GM12878 (cell line): ENCODE results near the gene RCE1. TPM values are rescaled to one million over a fixed set of nuclear protein-coding genes. Genes with fewer than 3 reads are reported as not detected.

Source experiments
- ATAC-seq: fragments of 200-7000 bp; cut with Tn5 transposase; 3 replicates; pipeline ENCODE4 v1.9.1; 2020; ENCODE audit warnings: mild to moderate bottlenecking, moderate library complexity
- Bru-seq: library from RNA; stranded (reverse); fragments of 400-500 nt; gene quantifications from one replicate; lab custom pipeline; 2021; lab: Mats Ljungman, UMichigan
- BruChase-seq, 2 experiments: library from RNA; stranded (reverse); fragments of 400-500 nt; gene quantifications; one replicate each; lab custom pipeline; 2021; lab: Mats Ljungman, UMichigan
- BruUV-seq: library from RNA; stranded (reverse); fragments of 400-500 nt; replicated peaks from 2 replicates; lab custom pipeline; 2021; lab: Mats Ljungman, UMichigan
- CTCF ChIA-PET: fragments of 300-600 bp; sonication (Branson Sonifier 250); formaldehyde crosslinking; extraction: SDS; loops from one replicate; lab custom pipeline; 2021; ENCODE audit warnings: inconsistent platforms; lab: Yijun Ruan, JAX
- POLR2A ChIA-PET: fragments of 350-600 bp; formaldehyde crosslinking; extraction: SDS; loops from one replicate; lab custom pipeline; 2021; ENCODE audit warnings: inconsistent platforms; lab: Charles Lee
- RAD21 ChIA-PET: fragments of 300-600 bp; sonication (Branson Sonifier 250); formaldehyde crosslinking; loops from one replicate; lab custom pipeline; 2023; ENCODE audit warnings: antibody characterized with exemption; ENCODE audit not compliant: unreplicated experiment; lab: Charles Lee
- SMC1A ChIA-PET: fragments of 300-600 bp; sonication (Branson Sonifier 250); formaldehyde crosslinking; loops from one replicate; lab custom pipeline; 2023; ENCODE audit not compliant: unreplicated experiment, uncharacterized antibody; lab: Charles Lee
- DNase-seq: peaks from one replicate; pipeline ENCODE4 v3.0.0-alpha.2; 2011; ENCODE audit warnings: low read depth, low spot score
- FAIRE-seq: peaks from 3 replicates; lab custom pipeline; 2011; peaks lifted over from hg19 to GRCh38; lab: Jason Lieb, UNC
- H2AFZ ChIP-seq: 2 replicates; pipeline ENCODE4 v1.6.0; 2011; ENCODE audit warnings: low read depth, low read length, control low read depth; ENCODE audit not compliant: control insufficient read depth
- H3K27ac ChIP-seq: 2 replicates; pipeline ENCODE4 v1.5.1; 2011; ENCODE audit warnings: control low read depth; ENCODE audit not compliant: control insufficient read depth, insufficient read depth
- H3K27me3 ChIP-seq, 2 experiments: replicated peaks in 1 of 2; 2 replicates each; pipeline versions ENCODE4 v1.6.0 to v1.6.1; 2011; ENCODE audit warnings: low read length in 1 of 2; ENCODE audit not compliant: control insufficient read depth in 2 of 2, insufficient read depth in 2 of 2
- H3K36me3 ChIP-seq, 2 experiments: 2 replicates each; pipeline ENCODE4 v1.5.1; 2011; ENCODE audit warnings: low read length in 1 of 2; ENCODE audit not compliant: control insufficient read depth in 2 of 2, insufficient read depth in 2 of 2
- H3K4me1 ChIP-seq: 2 replicates; pipeline ENCODE4 v1.6.1; 2011; ENCODE audit warnings: mild to moderate bottlenecking, low read length, moderate library complexity, mixed read lengths; ENCODE audit not compliant: control insufficient read depth, insufficient read depth
- H3K4me2 ChIP-seq: 2 replicates; pipeline ENCODE4 v1.6.0; 2011; ENCODE audit warnings: control low read depth; ENCODE audit not compliant: control insufficient read depth, insufficient read depth
- H3K4me3 ChIP-seq: fragments of 200-600 bp; sonication (generic); 2 replicates; pipeline ENCODE4 v1.5.1; 2016
- H3K79me2 ChIP-seq: 2 replicates; pipeline ENCODE4 v1.6.0; 2011; ENCODE audit warnings: low read length; ENCODE audit not compliant: control insufficient read depth, insufficient read depth
- H3K9ac ChIP-seq: 2 replicates; pipeline ENCODE4 v1.8.0; 2011; ENCODE audit warnings: low read length, control low read depth, mixed read lengths; ENCODE audit not compliant: control insufficient read depth, insufficient read depth
- H3K9me3 ChIP-seq: replicated peaks from 3 replicates; pipeline ENCODE4 v1.5.1; 2011; ENCODE audit warnings: mild to moderate bottlenecking, low read length; ENCODE audit not compliant: control insufficient read depth, insufficient read depth
- H4K20me1 ChIP-seq: 2 replicates; pipeline ENCODE4 v1.6.0; 2011; ENCODE audit not compliant: control insufficient read depth, insufficient read depth
- ATF2 ChIP-seq: IDR thresholded peaks from 2 replicates; pipeline ENCODE4 v1.6.1; 2012; ENCODE audit warnings: low read length, inconsistent platforms
- ATF7 ChIP-seq: fragments of 450-650 bp; IDR thresholded peaks from 2 replicates; pipeline ENCODE4 v1.6.1; 2016; ENCODE audit warnings: low read depth, mild to moderate bottlenecking
- CHD1 ChIP-seq: IDR thresholded peaks from 2 replicates; pipeline ENCODE4 v1.6.1; 2012; ENCODE audit warnings: low read depth, low read length, improper control_type of control experiment
- EED ChIP-seq: sonication (generic); IDR thresholded peaks from 2 replicates; pipeline ENCODE4 v1.6.1; 2016; ENCODE audit warnings: antibody characterized with exemption, low read depth
- FOS ChIP-seq: IDR thresholded peaks from 3 replicates; pipeline ENCODE4 v1.6.1; 2011; ENCODE audit warnings: borderline replicate concordance; ENCODE audit not compliant: insufficient read length; ENCODE audit errors: extremely low read depth
- MYB ChIP-seq: fragments of 150-350 bp; IDR thresholded peaks from 2 replicates; pipeline ENCODE4 v1.6.1; 2014; ENCODE audit warnings: mild to moderate bottlenecking, low read depth, low read length, borderline replicate concordance
- MYC ChIP-seq: IDR thresholded peaks from 2 replicates; pipeline ENCODE4 v1.6.1; 2011; ENCODE audit warnings: mild to moderate bottlenecking, low read length, moderate library complexity, inconsistent platforms; ENCODE audit not compliant: insufficient read depth, insufficient replicate concordance, insufficient read length, severe bottlenecking
- NRF1 ChIP-seq: conservative IDR thresholded peaks from 2 replicates; pipeline ENCODE4 v1.6.1; 2011; ENCODE audit warnings: mild to moderate bottlenecking, low read depth, low read length, improper control_type of control experiment
- TCF12 ChIP-seq: IDR thresholded peaks from 2 replicates; pipeline ENCODE4 v1.6.1; 2011; ENCODE audit warnings: low read depth, mild to moderate bottlenecking, low read length
- TCF7 ChIP-seq: IDR thresholded peaks from 2 replicates; pipeline ENCODE4 v1.6.1; 2014; ENCODE audit warnings: antibody characterized with exemption, borderline replicate concordance
- USF1 ChIP-seq: IDR thresholded peaks from 2 replicates; pipeline ENCODE4 v1.6.1; 2011; ENCODE audit warnings: borderline replicate concordance, low read depth, mild to moderate bottlenecking, moderate library complexity, mixed read lengths, low read length; ENCODE audit not compliant: insufficient read depth; ENCODE audit errors: extremely low read length
- YBX1 ChIP-seq: fragments of 450-650 bp; IDR thresholded peaks from 2 replicates; pipeline ENCODE4 v1.6.1; 2016; ENCODE audit warnings: antibody characterized with exemption
- ZNF622 ChIP-seq: fragments of 450-650 bp; IDR thresholded peaks from 2 replicates; pipeline ENCODE4 v1.6.1; 2017; ENCODE audit warnings: mild to moderate bottlenecking, inconsistent platforms
- WGBS: methylation state at CpG from one replicate; pipeline ENCODE4 v1.1.6; 2016; ENCODE audit warnings: low lambda C conversion rate; ENCODE audit not compliant: insufficient replicate concordance, insufficient coverage; ENCODE audit errors: missing lambda C conversion rate; 5-methylcytosine and 5-hydroxymethylcytosine counted together
- in situ Hi-C: fragments of 300-500 bp; cut with MboI; formaldehyde crosslinking; loops from 9 replicates; pipeline ENCODE4 v1.14.3; 2018; ENCODE audit warnings: mixed read lengths
- intact Hi-C: fragments of 100-400 bp; cut with micrococcal nuclease; formaldehyde crosslinking; loops from one replicate; pipeline ENCODE4 v1.14.2; 2022; ENCODE audit not compliant: unreplicated experiment
- long read RNA-seq, 2 experiments: library from polyadenylated mRNA; unstranded; transcript quantifications; one replicate each; pipeline ENCODE4 v2.0.0, GENCODE V29; 2019 to 2020
- polyA minus RNA-seq, 3 experiments: library from RNA; depleted of rRNA, polyadenylated mRNA; stranded (reverse); fragments of >200 nt; gene quantifications; 2 replicates each; pipeline ENCODE4 v1.2.3, GENCODE V29; 2011
- polyA plus RNA-seq, 11 experiments: library from polyadenylated mRNA; depleted of rRNA in 4 of 11; unstranded in 6 of 11; stranded (reverse) in 5 of 11; fragments of >200 nt; fragmentation: Nextera tagmentation in 4 of 11; fragmentation: Illumina TruSeq in 1 of 11; extraction: Ambion mirVana in 4 of 11; extraction: Trizol in 1 of 11; gene quantifications; 1 replicate in 1 of 11; 2 replicates in 10 of 11; pipeline versions ENCODE4 v1.2.1 to v1.2.3, GENCODE V29; 2011 to 2016; ENCODE audit warnings: inconsistent platforms in 2 of 11, missing spikeins in 2 of 11, low read depth in 1 of 11
- total RNA-seq, 4 experiments: library from RNA; depleted of rRNA in 3 of 4; stranded (reverse); fragments of >200 nt in 3 of 4; fragmentation: Illumina TruSeq in 1 of 4; extraction: Trizol in 1 of 4; gene quantifications; 2 replicates each; pipeline versions ENCODE4 v1.2.1 to v1.2.3, GENCODE V29; 2013 to 2021

The RCE1 gene
- 19.8 and 21.6 TPM in 2 replicates for total RNA-seq (2013; cell fraction: nucleolus; rRNA removed)
- 30.6 and 32.9 TPM in 2 replicates for total RNA-seq (2014; rRNA removed)
- 9.0 and 9.2 TPM in 2 replicates for total RNA-seq (2014; rRNA removed; fragmentation: Illumina TruSeq; extraction: Trizol)
- 18.6 and 21.8 TPM in 2 replicates for total RNA-seq (2021)
- polyA plus RNA-seq (2011; ENCODE audit: low read depth), result 9.0 TPM
- 5.1 and 10.9 TPM in 2 replicates for polyA plus RNA-seq (2011; rRNA removed)
- polyA plus RNA-seq (2011; cell fraction: cytosol; rRNA removed), result 17.8 and 22.2 TPM in 2 replicates
- polyA plus RNA-seq (2011; cell fraction: nucleus; rRNA removed), result 39.3 and 41.6 TPM in 2 replicates
- polyA plus RNA-seq (2012), result 15.7 and 20.9 TPM in 2 replicates
- 4.0 and 8.3 TPM in 2 replicates for polyA plus RNA-seq (2014; fragmentation: Illumina TruSeq; extraction: Trizol)
- 1 to 10 TPM in 1 of 2 experiments, under 1 TPM in 1; 0.79 to 2.0 TPM for polyA plus RNA-seq (2014; fragmentation: Nextera tagmentation; extraction: Ambion mirVana)
- 27.0 and 29.2 TPM in 2 replicates for polyA plus RNA-seq (2014; rRNA removed)
- polyA plus RNA-seq (2016; fragmentation: Nextera tagmentation; extraction: Ambion mirVana), result 10 to 100 TPM; 22.6 to 24.6 TPM
- polyA minus RNA-seq (2011; rRNA and poly(A)+ RNA removed), result 8.5 and 10.6 TPM in 2 replicates
- polyA minus RNA-seq (2011; cell fraction: cytosol; rRNA and poly(A)+ RNA removed), result 6.7 and 7.2 TPM in 2 replicates
- 11.2 and 21.0 TPM in 2 replicates for polyA minus RNA-seq (2011; cell fraction: nucleus; rRNA and poly(A)+ RNA removed)
- Bru-seq, nascent RNA, result percentile 83 among the genes with signal in this experiment
- BruChase-seq, experiment 1, labeled RNA remaining after a 6-hour chase, result percentile 74 among the genes with signal in this experiment
- BruChase-seq, experiment 2, labeled RNA remaining after a 2-hour chase, result percentile 84 among the genes with signal in this experiment
- long read RNA-seq, experiment 1, transcript RCE1-201 (8 exons, 1,485 nt), result major isoform, 9 of 15 reads
- long read RNA-seq, experiment 1, partial matches to known transcripts, result 1 of 15 reads
- long read RNA-seq, experiment 1, other reads (novel, unspliced or antisense), result 1 of 15 reads
- long read RNA-seq, experiment 2, partial matches to known transcripts, result 1 of 4 reads
- long read RNA-seq, experiment 2, other reads (novel, unspliced or antisense), result 2 of 4 reads

GRCh38 chr11:66842896-66843775 is at the start of gene RCE1:
Gene RCE1 (plus strand): TSS chr11:66843441. CDS start chr11:66843456, 15 bp downstream.
- DNase-seq (peak; percentile 37), FAIRE-seq (peak; percentile 49), ATAC-seq (peak; percentile 90)
- H2AFZ ChIP-seq, result peak within 1 kb of the TSS; percentile 94
- SMC1A ChIA-PET, result interaction anchor here (0.8 to 3.7 kb wide), 4 partner anchors 12 to 404 kb away, joined by 3 to 14 read pairs (median 4); no protein-coding TSS in a partner anchor
- H3K79me2 ChIP-seq, result peaks cover 37% of the 10 kb centered on the region
- intact Hi-C loops, result no loop called here
- H3K4me2 ChIP-seq, result peak within 1 kb of the TSS; percentile 84
- no peaks in the 10 kb centered on the region for H3K9me3 ChIP-seq
- in situ Hi-C loops, result no loop called here
- H3K27ac ChIP-seq, result peak within 1 kb of the TSS; percentile 99
- peaks cover 4 to 12% of the 10 kb centered on the region in 2 experiments; a peak in 2 of 4 replicates for H3K36me3 ChIP-seq
- H3K9ac ChIP-seq, result peak within 1 kb of the TSS; percentile 99
- POLR2A ChIA-PET, result interaction anchor here (0.6 to 5.5 kb wide), 9 partner anchors 9 to 397 kb away, joined by 3 to 49 read pairs (median 4); partner anchors contain the start of genes PELI3, RBM4 and RBM4B
- WGBS, result under 1% methylated on average over 66 of the region's 98 CpGs
- peaks cover 16% of the 10 kb centered on the region for H3K4me1 ChIP-seq
- H3K27me3 ChIP-seq, result no peaks in the 10 kb centered on the region
- H3K4me3 ChIP-seq, result peak within 1 kb of the TSS; percentile 95
- RAD21 ChIA-PET, result interaction anchor here (2.1 to 2.9 kb wide), 3 partner anchors 9 to 148 kb away, joined by 10 read pairs; no protein-coding TSS in a partner anchor
- CTCF ChIA-PET, result interaction anchor here (0.7 to 3.3 kb wide), 7 partner anchors 9 to 264 kb away, joined by 3 to 11 read pairs (median 5); partner anchors contain the start of gene RBM4B
- no TSS peak for BruUV-seq
- no peaks in the 10 kb centered on the region for H4K20me1 ChIP-seq
- TF ChIP-seq ATF2, result no peak
- TF ChIP-seq USF1, result no peak
- no peak for TF ChIP-seq YBX1
- TF ChIP-seq MYC, result peak; percentile 18
- peak; percentile 54; the same call in 1 of the 2 replicates for TF ChIP-seq TCF12
- no peak for TF ChIP-seq MYB
- no peak for TF ChIP-seq ATF7
- no peak for TF ChIP-seq EED
- TF ChIP-seq FOS, result no peak
- TF ChIP-seq CHD1, result no peak
- TF ChIP-seq TCF7, result no peak
- TF ChIP-seq ZNF622, result no peak
- TF ChIP-seq NRF1, result no peak
